Measurements from ENCODE around the gene MARVELD2.
"Not testable (repeated sequence)": the region's sequence is repeated elsewhere in the genome, so short reads cannot be mapped to it uniquely, and the experiment has no call there.

MARVELD2 gene

DNA sequence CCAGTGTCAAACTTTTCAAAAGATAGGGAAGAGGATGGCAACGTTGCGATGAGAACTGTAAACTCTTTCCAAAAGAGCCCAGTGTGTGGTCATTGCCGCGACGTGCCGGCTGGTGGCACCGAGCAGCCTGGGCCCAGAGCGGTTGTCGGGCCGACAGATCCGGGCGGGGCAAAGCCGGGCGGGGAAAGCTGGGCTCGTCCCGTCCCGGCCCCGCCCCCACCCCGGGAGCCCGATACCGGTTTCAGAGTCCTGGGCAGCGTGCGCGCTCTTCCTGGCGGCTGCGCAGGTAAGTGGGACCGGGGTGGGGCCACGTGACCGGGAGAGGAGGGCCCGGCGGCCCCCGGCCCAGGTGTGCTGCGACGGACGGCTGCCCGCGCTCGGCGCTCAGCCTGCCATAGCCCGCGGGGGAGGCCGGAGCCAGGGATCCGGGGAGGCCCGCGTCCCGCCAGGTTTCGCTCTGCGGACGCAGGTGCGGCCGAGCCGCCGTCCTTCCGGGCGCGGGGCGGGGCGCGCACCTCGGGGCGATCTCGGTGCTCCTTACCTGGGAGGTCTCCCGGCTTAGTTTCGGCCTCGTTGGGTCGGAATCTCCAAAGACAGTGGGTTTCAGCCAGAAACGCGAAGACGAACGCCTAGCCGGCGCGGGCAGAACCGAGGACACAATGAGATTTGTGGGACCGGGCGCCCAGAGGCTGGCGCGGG lies at the start of gene MARVELD2:
Gene MARVELD2 (plus strand): TSS at position 232 of the 699 bp plus-strand sequence. CDS start 4,270 bp downstream, outside the sequence.
- no peak for FAIRE-seq

GRCh38 chr5:69367697-69368279 lies 47.1 kb upstream of the MARVELD2 start:
- no peak for FAIRE-seq

DNA sequence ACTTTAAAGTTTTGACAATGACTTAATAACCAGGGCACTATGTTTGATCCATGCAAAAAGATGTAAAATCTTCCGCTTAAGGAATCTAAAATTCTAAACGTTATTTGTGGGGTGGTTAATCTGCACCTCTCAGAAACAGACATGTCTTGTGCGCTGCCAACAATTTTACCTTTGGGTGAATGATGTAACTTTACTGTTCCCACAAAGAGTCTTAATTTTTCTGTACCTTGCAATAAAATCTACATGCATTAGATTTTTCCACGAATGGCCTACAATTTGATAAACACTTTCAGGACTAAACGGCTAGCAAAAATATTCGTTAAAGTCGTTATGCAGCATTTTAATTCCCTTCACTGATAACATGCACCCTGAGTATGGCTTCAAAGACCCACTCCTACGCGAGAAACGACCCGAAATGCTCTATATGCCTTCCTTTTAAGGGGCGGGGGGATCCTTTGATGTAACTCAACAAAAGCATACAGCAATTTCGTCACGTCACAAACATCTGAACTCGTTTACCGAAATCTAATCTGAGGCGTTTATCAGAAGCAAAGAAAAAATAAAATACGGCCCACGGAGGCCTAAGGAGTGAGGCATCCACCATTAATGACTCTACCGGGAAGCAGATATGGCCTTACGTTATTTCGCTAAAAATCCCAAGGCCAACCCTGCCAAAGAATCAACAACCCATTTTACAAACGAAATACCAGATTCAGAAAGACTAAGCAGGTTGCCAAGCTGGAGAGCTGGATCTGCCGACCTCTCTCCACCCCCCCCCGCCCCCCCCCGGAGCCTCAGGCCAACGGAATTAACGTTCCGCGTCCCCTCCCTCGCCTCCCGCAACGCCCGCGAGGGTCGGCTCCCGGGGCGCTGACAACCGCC lies 46.2 kb upstream of the MARVELD2 start:
- no peak for FAIRE-seq

GRCh38 chr5:69369340-69370121 lies 45.4 kb upstream of the MARVELD2 start, which contains the start of the genes AK6, RAD17 and TAF9:
TSS of gene AK6 (minus strand) at chr5:69369520. CDS start at chr5:69369490, 30 bp downstream.
TSS of gene RAD17 (plus strand) at chr5:69369818. CDS start at chr5:69372209, 2,391 bp downstream.
TSS of gene TAF9 (minus strand) at chr5:69369520. CDS start at chr5:69365737, 3,783 bp downstream.
- peak; percentile 44 for FAIRE-seq

DNA sequence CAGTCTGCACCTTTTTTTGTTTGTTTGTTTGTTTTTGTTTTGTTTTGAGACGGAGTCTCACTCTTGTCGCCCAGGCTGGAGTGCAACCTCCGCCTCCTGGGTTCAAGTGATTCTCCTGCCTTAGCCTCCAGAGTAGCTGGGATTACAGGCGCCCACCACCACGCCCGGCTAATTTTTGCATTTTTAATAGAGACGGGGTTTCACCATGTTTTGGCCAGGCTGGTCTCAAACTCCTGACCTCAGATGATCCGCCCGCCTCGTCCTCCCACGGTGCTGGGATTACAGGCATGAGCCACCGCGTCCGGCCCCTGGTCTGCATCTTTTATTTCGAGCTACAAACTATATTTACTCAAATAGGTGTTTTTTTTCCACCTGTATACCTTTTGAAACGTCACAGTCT lies 44.6 kb upstream of the MARVELD2 start:
- not testable (repeated sequence) for FAIRE-seq

- FAIRE-seq, result no peak
Measured at GRCh38 chr5:69372394-69372793, 42.5 kb upstream of the MARVELD2 start.

DNA sequence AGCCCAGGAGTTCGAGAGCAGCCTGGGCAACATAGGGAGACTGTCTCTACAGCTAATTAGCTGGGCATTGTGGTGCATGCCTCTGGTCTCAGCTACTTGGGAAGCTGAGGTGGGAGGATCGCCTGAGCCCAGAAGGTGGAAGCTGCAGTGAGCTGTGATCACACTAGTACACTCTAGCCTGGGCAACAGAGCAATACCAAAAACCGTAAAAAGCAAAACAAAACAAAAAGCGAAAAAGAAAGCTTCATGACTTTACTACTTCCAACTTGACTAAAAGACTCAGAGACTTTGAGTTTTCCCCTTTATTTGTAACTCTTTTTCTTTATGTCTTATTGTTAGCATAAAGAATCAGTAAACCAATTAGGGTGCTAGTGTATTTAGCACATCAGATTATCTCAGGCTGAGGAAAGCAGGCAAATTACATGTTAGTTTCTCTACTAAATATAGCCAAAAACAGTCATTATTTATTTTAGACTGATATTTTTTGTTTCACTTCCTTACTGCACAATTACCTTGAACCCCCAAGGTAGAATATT lies 39.9 kb upstream of the MARVELD2 start:
- FAIRE-seq, result no peak

- FAIRE-seq, result no peak
Measured at GRCh38 chr5:69378376-69378775, 36.5 kb upstream of the MARVELD2 start.

- FAIRE-seq, result no peak
Measured at GRCh38 chr5:69404659-69405330, 10.1 kb upstream of the MARVELD2 start.

DNA sequence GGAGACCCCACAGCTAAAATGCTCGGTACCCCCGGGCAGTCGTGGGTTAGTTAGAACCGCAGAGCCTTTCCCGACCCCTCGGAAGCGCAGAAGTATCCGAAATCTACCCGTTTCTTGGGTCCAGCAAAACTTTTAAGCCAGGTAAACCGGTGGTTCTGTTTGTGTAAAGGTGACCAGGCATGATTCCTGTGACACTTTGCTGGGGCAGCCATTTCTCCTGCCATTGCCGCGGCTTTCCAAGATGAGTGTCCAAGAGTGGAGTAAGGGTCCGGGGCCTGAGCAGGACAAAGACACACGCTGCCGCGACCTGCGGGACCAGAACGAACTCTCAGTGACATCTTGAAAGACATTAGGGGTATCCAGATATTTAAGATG lies 655 bp downstream of the MARVELD2 start:
- FAIRE-seq, result no peak

DNA sequence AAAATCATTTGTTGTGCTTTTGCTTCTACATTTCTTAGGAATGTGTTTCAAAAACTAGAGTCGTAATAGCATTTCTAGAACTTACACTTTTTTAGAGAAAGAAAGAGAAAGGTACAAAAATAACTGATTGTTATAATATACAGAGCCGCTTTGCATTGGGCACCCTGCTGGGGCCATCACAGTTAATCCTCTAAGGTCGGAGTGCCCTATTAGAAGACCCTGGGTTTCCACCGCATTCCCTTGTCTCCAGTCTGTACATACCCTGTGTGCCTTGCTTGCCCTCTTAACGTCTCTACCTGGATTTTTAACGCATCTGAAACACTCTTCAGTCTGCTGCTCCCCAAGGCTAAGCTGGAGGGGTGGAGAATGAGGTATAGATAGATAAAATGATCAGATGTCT lies 1.3 kb downstream of the MARVELD2 start:
- FAIRE-seq, result no peak

DNA sequence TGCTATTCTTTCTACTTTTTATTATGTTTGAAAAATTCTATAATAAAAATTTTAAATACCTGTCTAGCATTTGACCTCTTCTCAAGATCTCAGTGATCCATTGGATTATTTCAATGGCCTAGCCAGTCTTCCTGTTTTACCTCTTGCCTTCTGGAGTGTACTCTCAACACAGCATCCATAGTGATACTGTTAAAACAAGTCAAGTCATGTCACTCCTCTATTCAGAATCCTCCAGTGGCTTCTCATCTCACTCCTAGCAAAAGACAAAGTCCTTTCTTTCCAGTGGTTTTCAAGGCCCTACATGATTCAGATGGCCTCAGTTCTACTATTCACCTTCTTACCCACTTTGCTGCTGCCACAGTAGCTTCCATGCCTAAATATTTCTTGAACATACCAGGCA lies 1.8 kb downstream of the MARVELD2 start:
- FAIRE-seq, result no peak

DNA sequence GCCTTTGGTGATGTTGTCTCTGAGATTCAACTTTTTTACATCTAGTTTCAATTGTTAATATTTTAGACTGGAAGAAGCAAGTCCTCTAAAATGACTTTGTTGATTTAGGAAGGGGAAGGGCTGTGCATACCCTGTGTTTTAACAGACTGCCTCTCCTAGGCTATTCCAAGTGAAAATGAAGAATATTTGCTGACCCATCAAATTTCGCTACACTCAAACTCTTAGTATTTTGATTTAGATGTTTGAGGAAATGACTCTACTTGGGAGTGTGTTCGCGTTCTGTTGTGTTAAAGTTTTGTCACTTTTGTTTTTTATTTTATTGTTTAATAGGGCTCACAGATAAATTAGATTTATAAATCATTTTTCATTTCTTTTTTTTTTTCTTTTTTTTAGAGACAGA lies 3.6 kb downstream of the MARVELD2 start:
- FAIRE-seq, result no peak

- FAIRE-seq, result no peak
Measured at GRCh38 chr5:69431424-69432303, 16.7 kb downstream of the MARVELD2 start.

- no peak for FAIRE-seq
Measured at GRCh38 chr5:69432412-69433206, 17.7 kb downstream of the MARVELD2 start.

DNA sequence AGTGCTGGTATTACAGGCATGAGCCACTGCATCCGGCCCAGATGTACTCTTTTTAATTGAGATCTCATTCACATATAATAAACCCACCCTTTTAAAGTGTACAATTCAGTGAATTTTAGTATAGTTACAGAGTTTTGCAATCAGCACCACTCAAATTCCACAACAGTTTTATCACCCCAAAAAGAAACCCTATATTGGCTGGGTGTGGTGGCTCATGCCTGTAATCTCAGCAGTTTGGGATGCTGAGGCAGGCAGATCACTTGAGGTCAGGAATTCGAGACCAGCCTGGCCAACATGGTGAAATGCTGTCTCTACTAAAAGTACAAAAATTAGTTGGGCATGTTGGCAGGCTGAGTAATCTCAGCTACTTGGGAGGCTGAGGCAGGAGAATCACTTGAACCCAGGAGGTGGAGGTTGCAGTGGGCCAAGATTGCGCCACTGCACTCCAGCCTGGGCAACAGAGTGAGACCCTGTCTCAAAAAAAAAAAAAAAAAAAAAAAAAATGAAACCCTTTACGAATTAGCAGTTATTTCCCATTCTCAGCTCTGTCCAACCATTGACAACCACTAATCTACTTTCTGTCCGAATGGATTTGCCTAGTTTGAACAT lies 20.5 kb downstream of the MARVELD2 start:
- not testable (repeated sequence) for FAIRE-seq

DNA sequence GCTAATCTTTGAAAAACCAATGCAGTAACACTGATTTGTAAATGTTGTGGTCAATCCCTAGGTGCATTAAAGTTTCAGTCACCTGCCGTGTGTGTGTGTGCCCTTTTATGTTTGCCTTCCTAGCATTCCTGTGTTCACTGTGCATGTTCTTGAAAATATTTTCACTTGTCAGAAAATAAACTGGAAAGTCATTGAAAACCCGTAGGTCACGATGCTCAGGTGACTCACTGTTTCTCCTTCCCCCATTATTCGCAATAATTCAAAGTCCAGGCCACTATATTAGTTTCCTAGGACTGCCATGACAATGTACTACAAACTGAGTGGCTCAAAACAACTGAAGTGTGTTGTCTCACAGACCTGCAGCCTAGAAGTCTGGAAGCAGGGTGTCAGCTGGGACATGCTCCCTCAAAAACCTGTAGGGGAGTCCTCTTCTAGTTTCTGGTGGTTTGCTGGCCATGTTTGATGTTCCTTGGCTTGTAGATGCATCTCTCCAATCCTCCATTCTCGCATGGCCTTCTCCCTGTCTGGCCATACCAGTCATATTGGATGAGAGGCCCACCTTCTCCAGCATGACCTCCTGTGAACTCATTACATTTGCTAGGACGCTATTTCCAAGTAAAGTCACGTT lies 29.3 kb downstream of the MARVELD2 start:
- no peak for FAIRE-seq

DNA sequence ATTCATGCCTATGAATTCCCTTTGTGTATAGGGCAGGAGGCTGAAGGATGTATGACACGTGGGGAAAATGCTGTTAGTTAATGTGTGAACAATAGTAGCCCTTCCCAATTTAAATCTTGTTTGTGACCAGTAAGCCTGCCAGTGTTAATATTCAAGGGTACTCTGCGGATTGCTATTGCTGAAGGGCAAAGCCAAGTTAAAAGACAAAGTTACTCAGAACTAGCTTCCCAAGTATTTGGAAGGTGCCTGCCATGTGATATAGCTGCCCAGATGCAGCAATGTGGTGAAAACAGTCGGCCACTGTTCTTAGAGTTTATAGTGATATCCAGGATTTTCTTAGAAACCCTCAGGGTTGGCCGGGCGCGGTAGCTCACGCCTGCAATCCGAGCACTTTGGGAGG lies 34.6 kb downstream of the MARVELD2 start:
- FAIRE-seq, result no peak

DNA sequence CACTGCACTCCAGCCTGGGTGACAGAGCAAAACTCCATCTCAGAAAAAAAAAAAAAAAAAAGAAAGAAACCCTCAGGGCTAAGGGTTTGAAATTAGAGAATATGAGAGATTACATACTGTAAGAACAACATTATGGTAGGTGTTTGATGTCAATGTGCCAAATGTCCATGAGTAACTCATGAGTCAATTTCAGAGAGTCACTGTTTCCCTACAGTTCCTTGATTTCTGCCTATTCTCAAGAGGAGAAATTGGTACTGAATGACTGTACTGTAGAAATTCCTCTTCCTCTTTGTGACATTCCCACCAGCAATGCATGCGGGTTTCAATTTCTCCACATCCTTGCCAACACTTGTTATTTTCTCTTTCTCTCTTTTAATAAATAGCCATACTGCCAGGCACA lies 35.2 kb downstream of the MARVELD2 start:
- no peak for FAIRE-seq

Measured in G401.6 (cell line).